Epidermal melanocyte (primary cell): ENCODE results near the gene GATAD1.
A peak's percentile ranks its signal among the peaks of the same experiment; 100 is the strongest.
"Not testable (repeated sequence)": the region's sequence is repeated elsewhere in the genome, so short reads cannot be mapped to it uniquely, and the experiment has no call there.

Experiments
- DNase-seq: peaks from one replicate; pipeline ENCODE4 v3.0.0; 2011; ENCODE audit warnings: low spot score; ENCODE audit not compliant: insufficient read length

GATAD1 gene

GRCh38 chr7:92447345-92448204 lies at the start of gene GATAD1:
Gene GATAD1, plus strand, starts transcription at chr7:92447482. Its CDS starts 248 bp downstream, at chr7:92447730.
- peak; percentile 85 for DNase-seq

- DNase-seq: no peak
Observed at GRCh38 chr7:92397542-92397941, 49.7 kb upstream of the GATAD1 start.

- DNase-seq: no peak
Observed at GRCh38 chr7:92400013-92400412, 47.3 kb upstream of the GATAD1 start.

GRCh38 chr7:92402920-92403759 lies 44.1 kb upstream of the GATAD1 start:
- DNase-seq: no peak

GRCh38 chr7:92403760-92404074 lies 43.6 kb upstream of the GATAD1 start:
- no peak for DNase-seq

GRCh38 chr7:92404170-92404614 lies 43.1 kb upstream of the GATAD1 start:
- no peak for DNase-seq

- DNase-seq: no peak
Observed at GRCh38 chr7:92409357-92409756, 37.9 kb upstream of the GATAD1 start.

GRCh38 chr7:92410162-92410561 lies 37.1 kb upstream of the GATAD1 start:
- DNase-seq: not testable (repeated sequence)

GRCh38 chr7:92412745-92413144 lies 34.5 kb upstream of the GATAD1 start:
- DNase-seq: no peak

- no peak for DNase-seq
Observed at GRCh38 chr7:92413550-92413949, 33.7 kb upstream of the GATAD1 start.

GRCh38 chr7:92415225-92415624 lies 32.1 kb upstream of the GATAD1 start:
- no peak for DNase-seq

GRCh38 chr7:92417913-92418312 lies 29.4 kb upstream of the GATAD1 start:
- DNase-seq: no peak

- no peak for DNase-seq
Observed at GRCh38 chr7:92421676-92422435, 25.4 kb upstream of the GATAD1 start.

- no peak for DNase-seq
Observed at GRCh38 chr7:92422926-92423325, 24.4 kb upstream of the GATAD1 start.

- no peak for DNase-seq
Observed at GRCh38 chr7:92423710-92424131, 23.6 kb upstream of the GATAD1 start.

- no peak for DNase-seq
Observed at GRCh38 chr7:92425311-92425947, 21.9 kb upstream of the GATAD1 start.

- DNase-seq: no peak
Observed at GRCh38 chr7:92427193-92427592, 20.1 kb upstream of the GATAD1 start.

- DNase-seq: no peak
Observed at GRCh38 chr7:92432299-92432946, 14.9 kb upstream of the GATAD1 start.

GRCh38 chr7:92433019-92433418 lies 14.3 kb upstream of the GATAD1 start:
- no peak for DNase-seq

GRCh38 chr7:92435542-92435941 lies 11.7 kb upstream of the GATAD1 start:
- no peak for DNase-seq
